K562 (cell line): Measurements from ENCODE around the gene ZNF316. TPM values are rescaled to one million over a fixed set of nuclear protein-coding genes. Genes with fewer than 3 reads are reported as not detected.

Experiments used
- CTCFL ChIP-seq: IDR thresholded peaks from 2 replicates; pipeline ENCODE4 v1.6.1; 2011; ENCODE audit warnings: borderline replicate concordance, low read depth, mild to moderate bottlenecking, moderate library complexity, low read length; ENCODE audit not compliant: insufficient read depth, poor library complexity, severe bottlenecking
- E2F1 ChIP-seq: sonication (generic); formaldehyde crosslinking; IDR thresholded peaks from 2 replicates; pipeline ENCODE4 v1.8.1; 2023; ENCODE audit warnings: mild to moderate bottlenecking, missing genetic modification reagents, moderate library complexity
- EP300 ChIP-seq: IDR thresholded peaks from 2 replicates; pipeline ENCODE4 v1.6.1; 2012; ENCODE audit warnings: low read length, improper control_type of control experiment
- FIP1L1 ChIP-seq: fragments of 200-400 bp; formaldehyde crosslinking; IDR thresholded peaks from 2 replicates; pipeline ENCODE4 v1.6.1; 2018; ENCODE audit warnings: mild to moderate bottlenecking, low read depth, low read length; ENCODE audit not compliant: poor library complexity, severe bottlenecking
- FOSL1 ChIP-seq: fragments of 200-800 bp; sonication (Bioruptor generic); conservative IDR thresholded peaks from 2 replicates; pipeline ENCODE4 v1.6.1; 2016; ENCODE audit warnings: missing genetic modification characterization, missing compliant biosample characterization
- GMEB1 ChIP-seq: fragments of 250-450 bp; sonication (Bioruptor Pico); IDR thresholded peaks from 2 replicates; pipeline ENCODE4 v1.4.0; 2020; ENCODE audit warnings: mild to moderate bottlenecking
- NR2C2 ChIP-seq, 2 experiments: fragments of 200-800 bp in 1 of 2; sonication (Bioruptor generic) in 1 of 2; sonication (generic) in 1 of 2; formaldehyde crosslinking in 1 of 2; IDR thresholded peaks; 2 replicates each; pipeline versions ENCODE4 v1.6.1 to v1.8.0; 2016 to 2022; ENCODE audit warnings: mild to moderate bottlenecking in 1 of 2, missing compliant biosample characterization in 1 of 2, missing genetic modification characterization in 1 of 2, missing genetic modification reagents in 1 of 2
- PCBP1 ChIP-seq: fragments of 200-400 bp; formaldehyde crosslinking; IDR thresholded peaks from 2 replicates; pipeline ENCODE4 v1.6.1; 2018; ENCODE audit warnings: mild to moderate bottlenecking, low read depth, low read length; ENCODE audit not compliant: poor library complexity, severe bottlenecking
- SMAD4 ChIP-seq: fragments of 250-450 bp; sonication (Bioruptor Pico); conservative IDR thresholded peaks from 2 replicates; pipeline ENCODE4 v1.8.0; 2021; ENCODE audit warnings: inconsistent platforms, mild to moderate bottlenecking, moderate library complexity
- STAG1 ChIP-seq: sonication (generic); formaldehyde crosslinking; IDR thresholded peaks from 2 replicates; pipeline ENCODE4 v1.5.0; 2020; ENCODE audit warnings: missing genetic modification reagents, borderline replicate concordance
- ZBTB34 ChIP-seq: fragments of 250-450 bp; sonication (Bioruptor Pico); IDR thresholded peaks from 2 replicates; pipeline ENCODE4 v1.8.0; 2021; ENCODE audit warnings: mild to moderate bottlenecking, moderate library complexity
- ZNF395 ChIP-seq: fragments of 200-800 bp; sonication (Bioruptor generic); IDR thresholded peaks from 2 replicates; pipeline ENCODE4 v1.6.1; 2017; ENCODE audit warnings: missing genetic modification characterization, missing compliant biosample characterization
- ZNF398 ChIP-seq: fragments of 250-450 bp; sonication (Bioruptor Pico); IDR thresholded peaks from 2 replicates; pipeline ENCODE4 v1.8.0; 2021; ENCODE audit warnings: moderate library complexity, mild to moderate bottlenecking, inconsistent platforms
- ZNF583 ChIP-seq: fragments of 250-450 bp; sonication (Bioruptor Pico); IDR thresholded peaks from 2 replicates; pipeline ENCODE4 v1.4.0; 2020
- polyA plus RNA-seq, 8 experiments: library from polyadenylated mRNA; depleted of rRNA in 4 of 8; stranded (reverse) in 5 of 8; unstranded in 3 of 8; fragments of >200 nt; fragmentation: Nextera tagmentation in 2 of 8; fragmentation: Illumina TruSeq in 1 of 8; extraction: Ambion mirVana in 2 of 8; extraction: Trizol in 1 of 8; gene quantifications; 2 replicates each; pipeline versions ENCODE4 v1.2.1 to v1.2.3, GENCODE V29; 2011 to 2014; ENCODE audit warnings: inconsistent platforms in 1 of 8, missing spikeins in 1 of 8
- total RNA-seq, 7 experiments: library from RNA; depleted of rRNA in 6 of 7; stranded (reverse); fragments of >200 nt in 6 of 7; fragmentation: Illumina TruSeq in 2 of 7; extraction: Trizol in 2 of 7; gene quantifications; 2 replicates each; pipeline versions ENCODE4 v1.2.1 to v1.2.3, GENCODE V29; 2011 to 2021; ENCODE audit warnings: low replicate concordance in 1 of 7

ZNF316 gene
- total and polyA plus RNA-seq, 9 of the 15 experiments (the other 6 are each of a cell fraction or from before 2014, with no cell fraction given), result 0.10 to 34.0 (median 8.6) TPM

GRCh38 chr7:6589829-6590644 is 47.1 kb upstream of the ZNF316 start, which contains the start of gene INTS15 (continued):
- TF ChIP-seq EP300, result peak; percentile 23; the same call in 1 of the 2 replicates
- TF ChIP-seq ZNF398 (CRISPR knock-in tag), result no peak
- no peak for TF ChIP-seq NR2C2 (CRISPR knock-in tag; IDR thresholded peaks at IDR 0.05)
- TF ChIP-seq NR2C2 (tag; IDR thresholded peaks at IDR 0.05), result peak; percentile 58; the same call in 1 of the 2 replicates
- TF ChIP-seq ZNF395 (CRISPR knock-in tag), result peak; percentile 70; the same call in 1 of the 2 replicates
- peak; percentile 86 for TF ChIP-seq SMAD4 (CRISPR knock-in tag)
- TF ChIP-seq GMEB1 (CRISPR knock-in tag), result peak; percentile 56; the same call in 1 of the 2 replicates
- TF ChIP-seq ZNF583, result 0 out of 2 replicates have a peak, but pooled peaks have one; percentile 17
- no peak for TF ChIP-seq STAG1 (CRISPR knock-in tag)
- TF ChIP-seq FOSL1 (tag), result peak; percentile 42; the same call in 1 of the 2 replicates
- TF ChIP-seq PCBP1, result peak; percentile 35
- TF ChIP-seq E2F1 (CRISPR knock-in tag), result 0 out of 2 replicates have a peak, but pooled peaks have one; percentile 17
- TF ChIP-seq FIP1L1, result peak; percentile 39
- TF ChIP-seq CTCFL, result peak; percentile 99
- TF ChIP-seq ZBTB34 (CRISPR knock-in tag), result no peak
